Peyer's patch (tissue), 4 donors: ENCODE measurements around the gene IQCH.

Experiments used
- CTCF ChIP-seq, 6 experiments: fragments of 450-650 bp in 4 of 6; fragments of 200-600 bp in 2 of 6; sonication (generic) in 1 of 6; IDR thresholded peaks; one replicate each; pipeline ENCODE4 v1.5.1; 2017 to 2019; ENCODE audit warnings: antibody characterized with exemption in 6 of 6, mild to moderate bottlenecking in 3 of 6, moderate library complexity in 1 of 6
- POLR2A ChIP-seq, 2 donors: fragments of 450-650 bp; IDR thresholded peaks; one replicate each; pipeline ENCODE4 v1.5.1; 2017; ENCODE audit warnings: antibody characterized with exemption in 2 of 2, mild to moderate bottlenecking in 2 of 2, moderate library complexity in 2 of 2

GRCh38 chr15:67501836-67502461 is 247.4 kb downstream of the IQCH start:
- TF ChIP-seq CTCF (IDR thresholded peaks at IDR 0.05) (no peak), POLR2A (IDR thresholded peaks at IDR 0.05) (no peak)
